ENCODE measurements around the gene NGDN.

- no peak for TF ChIP-seq CTCF (IDR thresholded peaks at IDR 0.05; ENCODE audit: low read length)
- no peak for TF ChIP-seq EZH2 (IDR thresholded peaks at IDR 0.05; ENCODE audit: borderline replicate concordance, low read length)
Observed at GRCh38 chr14:23522643-23523198, 53.2 kb downstream of the NGDN start.

All from OCI-LY1 (cell line).